NCI-H1417 (cell line): ENCODE results near the gene LAGE3.

Source experiments
- DNase-seq, 3 experiments: peaks; one replicate each; lab custom pipeline; 2025; lab: John Stamatoyannopoulos, UW

The LAGE3 gene

DNA sequence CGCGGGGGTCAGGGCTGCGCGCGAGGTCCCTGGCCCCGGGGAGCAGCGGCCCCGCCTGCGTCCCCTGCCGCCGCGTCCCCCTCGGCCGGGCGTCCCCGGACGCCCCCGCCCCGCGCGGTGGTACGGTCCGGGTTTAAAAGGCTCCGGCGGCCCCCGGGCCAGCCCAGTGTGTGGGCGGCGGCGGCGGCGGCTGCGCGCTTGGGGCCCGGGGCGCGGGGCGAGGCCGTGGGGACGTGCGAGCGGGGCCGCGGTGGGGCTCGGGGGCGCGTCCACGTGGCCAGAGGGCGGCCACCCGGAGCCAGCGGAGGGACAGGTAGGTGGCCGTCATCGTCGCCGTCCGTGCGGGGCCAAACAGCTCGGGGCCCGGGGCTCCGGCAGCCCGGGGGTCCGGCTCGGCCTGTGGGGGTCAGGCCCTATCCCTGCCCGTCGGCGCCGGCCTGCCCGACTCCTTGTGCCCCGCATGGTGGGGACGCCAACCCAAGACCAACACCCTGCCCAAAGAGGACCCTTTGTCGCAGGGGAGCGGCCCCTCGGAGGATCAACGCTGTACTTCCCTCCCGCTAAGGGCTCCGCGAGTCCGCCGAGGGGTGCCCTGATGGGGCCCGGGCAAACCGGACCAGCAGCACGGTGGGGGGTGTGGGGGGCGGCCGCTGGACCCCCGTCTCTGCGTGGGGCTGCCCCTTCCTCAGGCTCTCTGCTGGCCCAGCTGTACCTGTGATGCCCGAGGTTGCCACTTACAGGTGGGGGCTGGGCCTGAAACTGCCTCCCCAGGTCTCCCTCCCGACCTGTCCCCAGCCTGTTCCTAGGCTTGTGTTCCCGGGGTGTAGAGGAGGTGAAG, 20.7 kb downstream of the LAGE3 start, which contains the start of gene PLXNA3:
Gene PLXNA3, plus strand, starts transcription at position 166 of the 838 bp plus-strand sequence. CDS start 1,903 bp downstream, outside the sequence.
- DNase-seq: peak; percentile 66 to 73 (median 67)

GRCh38 chrX:154457491-154458115, 21.5 kb downstream of the LAGE3 start:
- peak; percentile 66 to 79 (median 72) for DNase-seq

DNA sequence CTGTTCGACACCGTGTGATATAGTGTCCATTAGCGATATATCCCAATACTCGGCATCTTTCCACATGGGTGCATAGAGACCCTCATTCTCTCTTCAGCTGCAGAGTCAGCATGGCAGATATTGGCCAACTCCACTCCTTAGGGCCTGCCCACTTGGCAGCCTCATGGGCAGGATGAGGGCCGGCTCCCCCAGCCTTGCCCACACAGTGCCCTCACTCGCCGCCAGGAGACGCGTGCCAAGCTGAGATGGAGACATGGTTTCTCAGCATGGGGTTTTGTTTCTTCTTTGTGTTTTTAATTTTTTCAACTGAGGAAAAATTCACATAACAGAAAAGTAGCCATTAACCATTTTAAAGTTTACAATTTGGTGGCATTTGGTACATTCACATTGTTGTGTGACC, 26.3 kb downstream of the LAGE3 start:
- DNase-seq: no peak

- no peak for DNase-seq
Measured at GRCh38 chrX:154450312-154450711, 28.8 kb downstream of the LAGE3 start.

GRCh38 chrX:154449618-154450017, 29.5 kb downstream of the LAGE3 start:
- DNase-seq: no peak

GRCh38 chrX:154448484-154448883, 30.6 kb downstream of the LAGE3 start:
- DNase-seq: no peak

GRCh38 chrX:154446430-154446829, 32.7 kb downstream of the LAGE3 start:
- DNase-seq: no peak

DNA sequence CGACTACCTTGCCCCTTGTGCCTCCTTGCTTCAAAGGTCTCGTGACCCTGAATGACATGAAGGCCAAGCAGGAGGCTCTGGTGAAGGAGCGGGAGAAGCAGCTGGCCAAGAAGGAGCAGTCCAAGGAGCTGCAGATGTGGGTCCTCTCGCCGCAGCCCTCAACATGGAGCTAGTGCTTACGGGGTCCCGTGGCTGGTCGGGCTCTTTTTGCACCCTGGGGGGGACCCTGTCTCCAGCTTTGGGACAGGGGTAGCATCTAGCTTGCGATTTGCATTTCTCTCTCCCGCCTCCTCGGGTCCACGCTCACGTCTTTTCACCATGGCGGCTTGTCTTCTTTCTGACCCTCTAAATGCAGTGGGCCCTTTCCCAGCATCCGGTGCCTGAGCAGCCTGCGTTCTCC, 33.3 kb downstream of the LAGE3 start:
- no peak for DNase-seq

GRCh38 chrX:154444755-154445246, 34.3 kb downstream of the LAGE3 start:
- no peak for DNase-seq

DNA sequence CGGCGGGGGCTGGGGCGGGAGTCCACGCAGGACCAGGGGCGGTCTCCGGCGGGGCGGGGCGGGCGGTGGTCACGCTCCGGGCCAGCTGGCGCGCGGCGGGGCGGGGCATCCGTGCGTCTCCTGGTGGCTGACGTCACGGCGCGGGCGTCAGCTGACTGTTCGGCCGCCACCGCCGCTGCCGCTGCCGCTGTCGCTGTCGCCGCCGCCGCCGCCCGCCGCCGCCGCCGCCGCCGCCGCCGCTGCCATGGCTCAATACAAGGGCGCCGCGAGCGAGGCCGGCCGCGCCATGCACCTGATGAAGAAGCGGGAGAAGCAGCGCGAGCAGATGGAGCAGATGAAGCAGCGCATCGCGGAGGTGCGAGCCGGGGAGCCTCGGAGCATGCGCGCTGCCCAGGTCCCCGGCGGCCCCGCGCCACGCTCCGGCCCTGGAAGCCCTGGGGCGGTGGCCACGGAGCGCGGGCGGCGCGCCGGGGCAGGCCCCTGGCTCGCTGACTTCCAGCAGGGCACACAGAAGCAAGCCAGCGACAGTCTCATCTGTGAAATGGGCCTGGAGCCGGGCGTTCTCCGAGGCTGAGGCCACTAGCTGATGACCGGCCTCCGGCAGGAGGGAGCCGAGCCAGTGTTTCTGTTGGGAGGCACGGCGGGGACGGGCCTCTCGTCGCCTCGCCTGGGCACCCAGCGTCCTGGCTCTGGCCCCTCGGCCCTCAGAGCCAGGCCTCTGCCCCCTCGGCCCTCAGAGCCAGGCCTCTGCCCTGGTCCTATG, 34.9 kb downstream of the LAGE3 start, which contains the start of gene FAM50A:
Gene FAM50A, plus strand, starts transcription at position 150 of the 763 bp plus-strand sequence. Its CDS starts 95 bp downstream, at position 245.
- peak; percentile 74 to 83 (median 78) for DNase-seq

DNA sequence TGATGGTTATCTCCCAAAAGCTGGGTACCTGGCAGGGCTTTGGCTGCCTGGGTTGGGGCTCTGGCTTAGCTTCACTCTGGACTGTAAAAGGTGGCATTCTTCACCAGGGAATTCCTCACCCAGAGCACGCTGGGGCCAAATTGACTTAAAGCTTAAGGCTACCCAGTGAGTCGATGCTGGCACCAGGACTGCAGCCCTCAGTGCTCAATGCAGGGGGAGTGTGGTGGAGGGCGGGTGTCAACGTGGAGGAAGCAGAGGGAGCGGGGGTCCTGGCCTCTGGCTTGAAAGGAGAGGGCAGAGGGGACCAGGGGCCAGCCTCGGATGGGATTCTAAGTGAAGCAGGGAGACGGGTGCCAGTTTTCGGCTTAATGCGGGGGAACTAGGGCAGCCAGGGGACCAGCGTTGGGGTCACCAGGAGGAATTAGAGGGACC, 35.6 kb downstream of the LAGE3 start:
- peak; percentile 11 to 54 (median 37) for DNase-seq

GRCh38 chrX:154441984-154442707, 36.9 kb downstream of the LAGE3 start:
- DNase-seq: no peak

- no peak for DNase-seq
Measured at GRCh38 chrX:154441564-154441963, 37.5 kb downstream of the LAGE3 start.

DNA sequence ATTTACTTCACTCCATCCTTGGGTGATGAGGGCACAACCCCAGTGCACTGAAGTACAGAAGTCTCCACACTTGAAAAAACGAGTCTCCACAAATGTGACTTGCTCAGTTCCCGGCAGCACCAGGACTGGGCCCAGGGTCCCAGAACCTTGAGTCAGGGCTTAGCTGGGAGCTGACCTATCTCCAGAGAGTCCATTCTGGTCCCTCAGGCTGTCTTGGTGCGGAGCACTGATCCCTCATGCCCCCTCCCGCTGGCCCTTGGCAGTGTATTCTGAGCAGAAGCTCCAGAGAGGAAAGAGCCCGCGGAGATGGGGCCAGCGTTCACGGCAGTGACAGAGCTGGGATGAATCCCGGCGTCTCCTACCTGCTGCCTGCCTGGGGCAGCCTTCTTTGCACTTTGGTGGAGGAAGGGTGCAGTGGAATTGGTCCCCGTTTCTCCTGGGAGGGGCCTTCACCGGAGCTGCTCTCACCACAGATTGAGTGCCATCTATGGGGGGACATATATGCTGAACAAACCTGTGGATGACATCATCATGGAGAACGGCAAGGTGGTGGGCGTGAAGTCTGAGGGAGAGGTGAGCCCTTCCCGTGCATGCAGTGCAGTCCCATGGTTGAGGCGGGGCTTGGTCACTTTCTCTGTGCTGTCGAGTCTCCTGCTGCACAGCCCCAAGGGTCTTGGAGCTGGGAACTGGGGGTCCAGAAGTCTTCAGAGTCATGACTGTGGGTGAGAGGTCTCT, 38.3 kb downstream of the LAGE3 start:
- DNase-seq: no peak

- DNase-seq: no peak
Measured at GRCh38 chrX:154439841-154440240, 39.2 kb downstream of the LAGE3 start.

- peak in 2 of 3 experiments; percentile 36 to 50 for DNase-seq
Measured at GRCh38 chrX:154437971-154438893, 40.8 kb downstream of the LAGE3 start.

DNA sequence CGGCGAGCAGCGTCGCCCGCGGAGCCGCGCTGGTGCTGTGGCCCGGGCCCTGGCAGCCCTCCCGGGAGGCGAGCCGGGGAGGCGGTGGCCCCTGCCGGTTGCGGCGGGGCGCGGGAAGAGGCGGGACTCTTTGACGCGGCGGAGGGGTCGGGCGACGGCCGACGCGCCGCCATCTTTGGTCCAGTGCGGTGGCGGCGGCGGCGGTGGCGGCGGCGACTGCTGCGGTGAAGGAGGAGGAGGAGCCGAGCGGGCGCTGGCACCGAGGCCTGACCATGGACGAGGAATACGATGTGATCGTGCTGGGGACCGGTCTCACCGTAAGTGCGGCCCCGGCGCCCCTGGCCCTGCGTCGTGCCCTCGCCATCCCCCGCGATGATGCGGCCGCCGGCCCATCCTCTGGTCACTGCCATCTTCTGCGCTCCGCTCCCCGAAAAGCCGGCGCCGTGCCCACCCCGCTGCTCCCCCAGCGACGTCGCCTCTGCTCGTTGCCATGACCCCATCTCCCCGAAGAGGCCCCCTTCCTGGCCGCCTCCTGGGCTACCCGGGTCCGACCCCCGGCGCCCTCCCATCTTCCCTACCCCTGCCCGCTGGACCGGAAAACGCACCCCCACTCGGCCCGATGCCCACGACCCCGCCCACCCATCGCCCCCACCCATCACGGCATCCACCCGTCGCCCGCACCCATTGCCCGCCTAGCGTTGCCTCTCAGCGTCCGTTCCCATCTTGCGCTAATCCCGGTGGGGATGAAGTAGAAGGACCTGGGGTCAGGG, 41.9 kb downstream of the LAGE3 start, which contains the start of gene GDI1:
Gene GDI1, plus strand, starts transcription at position 172 of the 770 bp plus-strand sequence. Its CDS starts 101 bp downstream, at position 273.
- DNase-seq: peak; percentile 73 to 84 (median 73)

DNA sequence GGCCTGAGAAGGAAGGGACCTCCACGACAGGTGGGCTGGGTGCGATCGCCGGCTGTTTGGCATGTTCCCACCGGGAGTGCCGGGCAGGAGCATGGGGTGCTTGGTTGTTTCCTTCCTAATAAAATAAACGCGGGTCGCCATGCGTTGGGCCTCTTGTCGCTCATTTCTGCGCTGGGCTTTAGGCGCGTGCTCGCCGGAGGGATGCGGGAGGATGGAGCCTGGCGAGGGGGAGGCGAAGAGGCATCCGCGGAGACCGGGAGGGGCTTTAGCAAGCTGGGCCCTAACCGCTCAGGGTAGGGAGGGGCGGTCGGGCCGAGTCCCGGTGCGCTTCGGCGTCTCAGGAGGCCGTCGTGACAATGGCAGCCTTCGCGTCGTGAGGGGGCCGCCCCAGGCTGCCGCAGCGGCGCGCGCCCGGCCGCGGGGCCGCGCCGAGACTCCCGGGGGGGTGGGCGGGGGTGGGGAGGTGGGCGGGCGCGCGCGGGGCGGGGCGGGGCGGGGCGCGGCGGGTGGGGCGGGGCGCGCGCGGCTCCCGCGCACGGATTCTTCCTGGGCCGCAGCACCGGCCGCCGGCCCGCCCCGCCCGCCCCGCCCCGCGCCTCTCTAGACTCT, 42.6 kb downstream of the LAGE3 start:
- DNase-seq: peak; percentile 67 to 73 (median 70)
